ENCODE measurements around the gene ITGB5.

ITGB5 gene

GRCh38 chr3:124731760-124732159 lies 155.4 kb downstream of the ITGB5 start:
- no peaks in the 10 kb centered on the region for H3K9me3 ChIP-seq (ENCODE audit: severe bottlenecking)

GRCh38 chr3:124730941-124731297 lies 156.2 kb downstream of the ITGB5 start:
- DNase-seq (ENCODE audit: low spot score) (no peak), ATAC-seq (ENCODE audit: low read depth) (no peak)
- no peak for TF ChIP-seq CTCF (IDR thresholded peaks at IDR 0.05; ENCODE audit: poor library complexity, severe bottlenecking)
- Histone ChIP-seq H3K4me1 (ENCODE audit: insufficient read depth, poor library complexity, severe bottlenecking) (peaks cover 19% of the 10 kb centered on the region), H3K9me3 (ENCODE audit: severe bottlenecking) (no peaks in the 10 kb centered on the region), H3K27ac (ENCODE audit: poor library complexity, severe bottlenecking) (peak overlapping the region; percentile 13), H3K27me3 (ENCODE audit: insufficient read depth, poor library complexity, severe bottlenecking) (no peaks in the 10 kb centered on the region), H3K36me3 (ENCODE audit: low read depth) (peaks cover 40% of the 10 kb centered on the region), H3K4me3 (ENCODE audit: severe bottlenecking) (peak overlapping the region; percentile 65)

More at GRCh38 chr3:124731760-124732159, 155.4 kb downstream of the ITGB5 start:
- no peak for DNase-seq (ENCODE audit: low spot score)
- TF ChIP-seq CTCF (IDR thresholded peaks at IDR 0.05; ENCODE audit: poor library complexity, severe bottlenecking) = no peak
- H3K27me3 ChIP-seq (ENCODE audit: insufficient read depth, poor library complexity, severe bottlenecking) = no peaks in the 10 kb centered on the region
- peaks cover 19% of the 10 kb centered on the region for H3K4me1 ChIP-seq (ENCODE audit: insufficient read depth, poor library complexity, severe bottlenecking)
- no peak for ATAC-seq (ENCODE audit: low read depth)
- H3K4me3 ChIP-seq (ENCODE audit: severe bottlenecking) = no peak overlapping the region
- no peak overlapping the region for H3K27ac ChIP-seq (ENCODE audit: poor library complexity, severe bottlenecking)
- H3K36me3 ChIP-seq (ENCODE audit: low read depth) = peaks cover 49% of the 10 kb centered on the region

GRCh38 chr3:124730129-124730940 lies 156.8 kb downstream of the ITGB5 start, which contains the start of gene UMPS:
UMPS (plus strand) TSS chr3:124730452; CDS start chr3:124730472, 20 bp downstream.
- DNase-seq (ENCODE audit: low spot score) (peak; percentile 77), ATAC-seq (ENCODE audit: low read depth) (peak; percentile 86)
- Histone ChIP-seq H3K4me3 (ENCODE audit: severe bottlenecking) (peak within 1 kb of the TSS; percentile 65), H3K27me3 (ENCODE audit: insufficient read depth, poor library complexity, severe bottlenecking) (no peaks in the 10 kb centered on the region), H3K9me3 (ENCODE audit: severe bottlenecking) (no peaks in the 10 kb centered on the region), H3K36me3 (ENCODE audit: low read depth) (peaks cover 34% of the 10 kb centered on the region), H3K27ac (ENCODE audit: poor library complexity, severe bottlenecking) (peak within 1 kb of the TSS; percentile 13), H3K4me1 (ENCODE audit: insufficient read depth, poor library complexity, severe bottlenecking) (peaks cover 19% of the 10 kb centered on the region)
- no peak for TF ChIP-seq CTCF (IDR thresholded peaks at IDR 0.05; ENCODE audit: poor library complexity, severe bottlenecking)

- no peak overlapping the region for H3K4me3 ChIP-seq (ENCODE audit: severe bottlenecking)
- H3K27ac ChIP-seq (ENCODE audit: poor library complexity, severe bottlenecking) = no peak overlapping the region
- no peak for TF ChIP-seq CTCF (IDR thresholded peaks at IDR 0.05; ENCODE audit: poor library complexity, severe bottlenecking)
- H3K36me3 ChIP-seq (ENCODE audit: low read depth) = no peaks in the 10 kb centered on the region
- no peaks in the 10 kb centered on the region for H3K9me3 ChIP-seq (ENCODE audit: severe bottlenecking)
- ATAC-seq (ENCODE audit: low read depth) = no peak
- DNase-seq (ENCODE audit: low spot score) = no peak
- peaks cover 15% of the 10 kb centered on the region for H3K27me3 ChIP-seq (ENCODE audit: insufficient read depth, poor library complexity, severe bottlenecking)
- H3K4me1 ChIP-seq (ENCODE audit: insufficient read depth, poor library complexity, severe bottlenecking) = no peaks in the 10 kb centered on the region
Measured at GRCh38 chr3:124722589-124722988, 164.6 kb downstream of the ITGB5 start.
